ENCODE data around the gene EIF4E2. TPM values are rescaled to one million over a fixed set of nuclear protein-coding genes. Genes with fewer than 3 reads are reported as not detected.

EIF4E2 gene
- total RNA-seq, 2 experiments from 2014 or later = 45.9 to 46.0 TPM

GRCh38 chr2:232537079-232537478, 13.4 kb upstream of the EIF4E2 start:
- ATAC-seq (ENCODE audit: poor library complexity) = no peak
- H3K27me3 Mint-ChIP-seq = peaks cover 20% of the 10 kb centered on the region
- Histone ChIP-seq H3K9me3 (ENCODE audit: control insufficient read depth in 1 of 2, insufficient read depth in 1 of 2, low read length in 2 of 2) (peaks cover 0 to 15% of the 10 kb centered on the region in 2 experiments), H3K4me1 (ENCODE audit: insufficient read depth, low read length) (no peaks in the 10 kb centered on the region), H3K27me3 (ENCODE audit: control insufficient read depth in 1 of 2, insufficient read depth in 2 of 2, low read length in 2 of 2) (peaks cover 5 to 23% of the 10 kb centered on the region in 2 experiments), H3K36me3 (ENCODE audit: insufficient read depth, low read length) (no peaks in the 10 kb centered on the region), H3K27ac (ENCODE audit: low read depth in 1 of 2, low read length in 2 of 2) (no peak overlapping the region), H3K4me3 (ENCODE audit: low read length) (no peak overlapping the region)
- ChIA-PET CTCF (no interaction called here), POLR2A (no interaction called here)
- H3K36me3 Mint-ChIP-seq (ENCODE audit: low read depth) = no peaks in the 10 kb centered on the region
- DNase-seq = peak in 1 of 14 experiments; percentile 13
- no peak overlapping the region for H3K27ac Mint-ChIP-seq
- intact Hi-C loops (cut with DNase I, micrococcal nuclease) = no loop called here
- no peaks in the 10 kb centered on the region for H3K9me3 Mint-ChIP-seq
- no peak for TF ChIP-seq CTCF (IDR thresholded peaks at IDR 0.05)
- H3K4me3 Mint-ChIP-seq = no peak overlapping the region
- H3K4me1 Mint-ChIP-seq (ENCODE audit: low read depth) = no peaks in the 10 kb centered on the region

GRCh38 chr2:232537499-232537898, 13.0 kb upstream of the EIF4E2 start:
- POLR2A ChIA-PET = no interaction called here
- H3K9me3 ChIP-seq (ENCODE audit: control insufficient read depth in 1 of 2, insufficient read depth in 1 of 2, low read length in 2 of 2) = peaks cover 0 to 15% of the 10 kb centered on the region in 2 experiments
- intact Hi-C loops (cut with DNase I, micrococcal nuclease) = no loop called here
- H3K4me3 ChIP-seq (ENCODE audit: low read length) = no peak overlapping the region
- H3K4me1 ChIP-seq (ENCODE audit: insufficient read depth, low read length) = no peaks in the 10 kb centered on the region
- DNase-seq (no peak), ATAC-seq (ENCODE audit: poor library complexity) (no peak)
- H3K27ac Mint-ChIP-seq = no peak overlapping the region
- no peaks in the 10 kb centered on the region for H3K36me3 Mint-ChIP-seq (ENCODE audit: low read depth)
- peaks cover 5 to 23% of the 10 kb centered on the region in 2 experiments for H3K27me3 ChIP-seq (ENCODE audit: control insufficient read depth in 1 of 2, insufficient read depth in 2 of 2, low read length in 2 of 2)
- no peaks in the 10 kb centered on the region for H3K9me3 Mint-ChIP-seq
- H3K27ac ChIP-seq (ENCODE audit: low read depth in 1 of 2, low read length in 2 of 2) = no peak overlapping the region
- H3K36me3 ChIP-seq (ENCODE audit: insufficient read depth, low read length) = no peaks in the 10 kb centered on the region
- H3K4me3 Mint-ChIP-seq = no peak overlapping the region
- no peaks in the 10 kb centered on the region for H3K4me1 Mint-ChIP-seq (ENCODE audit: low read depth)
- peaks cover 19% of the 10 kb centered on the region for H3K27me3 Mint-ChIP-seq
- no peak for TF ChIP-seq CTCF (IDR thresholded peaks at IDR 0.05)
- CTCF ChIA-PET = no interaction called here

- CTCF ChIA-PET = no interaction called here
- H3K9me3 Mint-ChIP-seq = no peaks in the 10 kb centered on the region
These were observed 11.8 kb upstream of the EIF4E2 start for GRCh38 chr2:232538671-232539070.

More at GRCh38 chr2:232538671-232539070, 11.8 kb upstream of the EIF4E2 start:
- Histone ChIP-seq H3K27me3 (ENCODE audit: control insufficient read depth in 1 of 2, insufficient read depth in 2 of 2, low read length in 2 of 2) (peaks cover 5 to 23% of the 10 kb centered on the region in 2 experiments), H3K27ac (ENCODE audit: low read depth in 1 of 2, low read length in 2 of 2) (no peak overlapping the region), H3K9me3 (ENCODE audit: control insufficient read depth in 1 of 2, insufficient read depth in 1 of 2, low read length in 2 of 2) (peaks cover 0 to 18% of the 10 kb centered on the region in 2 experiments), H3K4me3 (ENCODE audit: low read length) (no peak overlapping the region), H3K4me1 (ENCODE audit: insufficient read depth, low read length) (no peaks in the 10 kb centered on the region), H3K36me3 (ENCODE audit: insufficient read depth, low read length) (no peaks in the 10 kb centered on the region)
- Mint-ChIP-seq H3K27me3 (peaks cover 12% of the 10 kb centered on the region), H3K27ac (no peak overlapping the region), H3K4me1 (ENCODE audit: low read depth) (peaks cover 3% of the 10 kb centered on the region), H3K4me3 (no peak overlapping the region), H3K36me3 (ENCODE audit: low read depth) (no peaks in the 10 kb centered on the region)
- TF ChIP-seq CTCF (IDR thresholded peaks at IDR 0.05) = no peak
- POLR2A ChIA-PET = no interaction called here
- intact Hi-C loops (cut with DNase I, micrococcal nuclease) = no loop called here
- peak in 1 of 14 experiments; percentile 31 for DNase-seq
- no peak for ATAC-seq (ENCODE audit: poor library complexity)
